ENCODE data around the gene CDON. TPM values are rescaled to one million over a fixed set of nuclear protein-coding genes. Genes with fewer than 3 reads are reported as not detected.

CDON gene
- total RNA-seq, 2 donors from 2014 or later, result 5.6 to 7.3 TPM

DNA sequence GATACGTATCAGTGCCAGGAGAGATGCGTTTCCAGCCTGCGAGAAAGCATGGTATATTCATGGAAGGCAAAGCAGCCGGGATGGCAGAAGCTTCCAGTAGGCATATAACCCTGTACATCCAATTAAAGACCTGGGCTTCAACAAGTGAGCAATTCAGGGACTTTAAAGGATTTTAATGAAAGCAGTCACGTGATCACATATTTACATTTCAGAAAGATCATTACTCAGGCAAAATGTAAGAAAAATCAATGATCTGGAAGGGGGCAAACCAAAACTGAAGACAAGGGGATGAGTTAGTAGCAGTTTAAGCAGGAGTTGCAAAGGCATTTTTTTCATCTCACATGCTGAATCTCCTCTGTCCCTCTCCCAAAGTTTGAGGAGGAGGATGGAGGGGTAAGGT lies 7.8 kb downstream of the CDON start:
- WGBS, 2 donors, result 84% methylated on average over 5 of the region's 5 CpGs
- no peaks in the 10 kb centered on the region for H3K27me3 ChIP-seq
- H3K4me1 ChIP-seq, result no peaks in the 10 kb centered on the region
- ATAC-seq (no peak), DNase-seq (no peak)
- H3K9me3 ChIP-seq, result no peaks in the 10 kb centered on the region
- no peak overlapping the region for H3K27ac ChIP-seq
- no peak for TF ChIP-seq POLR2A (IDR thresholded peaks at IDR 0.05)
- TF ChIP-seq, protein P1, sequence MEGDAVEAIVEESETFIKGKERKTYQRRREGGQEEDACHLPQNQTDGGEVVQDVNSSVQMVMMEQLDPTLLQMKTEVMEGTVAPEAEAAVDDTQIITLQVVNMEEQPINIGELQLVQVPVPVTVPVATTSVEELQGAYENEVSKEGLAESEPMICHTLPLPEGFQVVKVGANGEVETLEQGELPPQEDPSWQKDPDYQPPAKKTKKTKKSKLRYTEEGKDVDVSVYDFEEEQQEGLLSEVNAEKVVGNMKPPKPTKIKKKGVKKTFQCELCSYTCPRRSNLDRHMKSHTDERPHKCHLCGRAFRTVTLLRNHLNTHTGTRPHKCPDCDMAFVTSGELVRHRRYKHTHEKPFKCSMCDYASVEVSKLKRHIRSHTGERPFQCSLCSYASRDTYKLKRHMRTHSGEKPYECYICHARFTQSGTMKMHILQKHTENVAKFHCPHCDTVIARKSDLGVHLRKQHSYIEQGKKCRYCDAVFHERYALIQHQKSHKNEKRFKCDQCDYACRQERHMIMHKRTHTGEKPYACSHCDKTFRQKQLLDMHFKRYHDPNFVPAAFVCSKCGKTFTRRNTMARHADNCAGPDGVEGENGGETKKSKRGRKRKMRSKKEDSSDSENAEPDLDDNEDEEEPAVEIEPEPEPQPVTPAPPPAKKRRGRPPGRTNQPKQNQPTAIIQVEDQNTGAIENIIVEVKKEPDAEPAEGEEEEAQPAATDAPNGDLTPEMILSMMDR (IDR thresholded peaks at IDR 0.05), result no peak
- H3K4me3 ChIP-seq, result no peak overlapping the region
- no peaks in the 10 kb centered on the region for H3K36me3 ChIP-seq (replicated peaks in 1 of 2; ENCODE audit: insufficient read depth in 1 of 2, low read depth in 2 of 2)
- intact Hi-C loops (cut with DNase I), result no loop called here

DNA sequence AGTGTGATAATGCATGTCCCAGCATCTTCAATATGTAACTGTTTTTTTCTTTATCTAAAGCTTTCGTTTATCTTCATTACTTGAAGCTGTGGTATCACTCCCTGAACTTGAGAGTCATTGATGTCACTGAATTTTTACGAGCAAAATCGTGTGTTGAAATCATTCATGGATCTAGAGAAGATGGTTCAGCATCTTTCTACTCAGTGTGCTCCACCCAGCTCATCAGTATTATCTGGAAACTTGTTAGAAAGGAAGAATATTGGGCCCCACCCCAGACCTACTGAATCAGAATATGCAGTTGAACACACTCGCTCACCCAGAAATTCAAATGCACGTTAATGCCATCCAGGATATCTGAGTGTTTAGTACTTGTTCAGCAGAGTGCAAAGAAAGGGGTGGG lies 8.3 kb downstream of the CDON start:
- TF ChIP-seq, protein P1 (IDR thresholded peaks at IDR 0.05), result no peak
- TF ChIP-seq POLR2A (IDR thresholded peaks at IDR 0.05), result no peak
- H3K27ac ChIP-seq, result no peak overlapping the region
- H3K9me3 ChIP-seq, result no peaks in the 10 kb centered on the region
- H3K27me3 ChIP-seq, result no peaks in the 10 kb centered on the region
- H3K36me3 ChIP-seq (replicated peaks in 1 of 2; ENCODE audit: insufficient read depth in 1 of 2, low read depth in 2 of 2), result no peaks in the 10 kb centered on the region
- H3K4me1 ChIP-seq, result no peaks in the 10 kb centered on the region
- H3K4me3 ChIP-seq, result no peak overlapping the region
- 64 to 76% methylated on average over 5 of the region's 5 CpGs for WGBS, 2 donors
- intact Hi-C loops (cut with DNase I), result no loop called here
- ATAC-seq (no peak), DNase-seq (no peak)

DNA sequence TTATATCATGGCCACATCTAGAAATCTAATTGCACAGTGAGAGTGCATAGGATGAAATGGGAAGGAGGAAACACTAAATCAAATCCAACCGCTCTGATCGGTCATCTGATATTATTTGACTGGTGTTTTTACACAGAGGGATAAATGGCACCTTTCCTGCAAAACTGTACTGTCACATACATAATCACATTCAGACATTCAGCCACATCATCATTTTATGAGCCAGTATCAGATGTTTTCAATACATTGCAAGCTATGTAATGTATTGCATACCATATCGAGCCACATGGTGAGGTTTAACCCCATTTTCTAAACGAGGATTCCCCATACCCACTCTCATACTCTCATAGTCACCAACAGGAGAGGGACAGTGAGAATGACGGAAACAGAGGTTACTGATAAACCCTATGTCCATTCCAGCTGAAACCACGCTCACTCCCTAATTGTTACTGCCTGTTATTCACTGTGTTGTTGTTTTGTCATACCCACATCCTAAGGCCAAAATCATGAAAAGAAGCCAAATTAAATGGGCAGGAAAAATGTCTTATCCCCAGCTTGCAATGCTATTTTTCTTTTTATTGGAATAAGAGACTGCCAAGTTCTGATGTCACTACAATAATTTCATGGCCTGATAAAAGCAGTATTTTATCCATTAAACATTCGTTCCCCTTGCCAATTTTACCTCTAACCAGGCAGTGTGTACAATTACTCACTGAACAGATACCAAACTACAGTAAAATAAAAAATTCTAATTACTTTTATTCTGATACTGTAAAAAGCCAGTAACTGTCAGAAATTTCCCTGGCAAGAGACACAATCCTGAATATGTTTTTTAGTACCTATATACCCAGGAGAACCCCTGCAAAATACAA lies 9.0 kb downstream of the CDON start:
- no peaks in the 10 kb centered on the region for H3K36me3 ChIP-seq (replicated peaks in 1 of 2; ENCODE audit: insufficient read depth in 1 of 2, low read depth in 2 of 2)
- ATAC-seq, result no peak
- no peaks in the 10 kb centered on the region for H3K9me3 ChIP-seq
- no peaks in the 10 kb centered on the region for H3K27me3 ChIP-seq
- intact Hi-C loops (cut with DNase I), result no loop called here
- no peak for DNase-seq
- no peak overlapping the region for H3K4me3 ChIP-seq
- H3K4me1 ChIP-seq, result no peaks in the 10 kb centered on the region
- TF ChIP-seq POLR2A (IDR thresholded peaks at IDR 0.05), result no peak
- TF ChIP-seq, protein P1 (IDR thresholded peaks at IDR 0.05), result no peak
- H3K27ac ChIP-seq, result no peak overlapping the region
- 57 to 59% methylated on average over 7 of the region's 7 CpGs for WGBS, 2 donors

DNA sequence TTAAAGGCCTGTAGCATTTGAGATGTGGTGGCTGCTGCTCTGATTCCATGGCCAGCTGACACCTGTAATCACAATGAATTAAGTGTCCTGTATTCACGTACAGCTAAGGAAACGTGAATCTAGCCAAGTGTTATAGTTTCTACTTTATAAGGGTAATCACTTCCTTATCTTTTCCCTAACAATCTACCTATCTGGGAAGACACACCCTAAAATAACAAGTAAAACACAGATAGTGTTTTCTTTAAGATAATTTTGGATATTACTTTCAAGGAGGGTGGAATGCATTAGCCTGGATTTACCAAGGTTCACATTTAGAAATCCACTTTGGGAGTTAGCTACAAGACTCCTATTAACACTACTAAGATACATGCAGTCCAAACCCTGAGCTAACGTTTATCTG lies 11.5 kb downstream of the CDON start:
- intact Hi-C loops (cut with DNase I), result no loop called here
- TF ChIP-seq, protein P1 (IDR thresholded peaks at IDR 0.05), result no peak
- no peak overlapping the region for H3K27ac ChIP-seq
- DNase-seq, result no peak
- H3K36me3 ChIP-seq (replicated peaks in 1 of 2; ENCODE audit: insufficient read depth in 1 of 2, low read depth in 2 of 2), result no peaks in the 10 kb centered on the region
- no peak overlapping the region for H3K4me3 ChIP-seq
- peaks cover 7% of the 10 kb centered on the region for H3K4me1 ChIP-seq
- no peak for ATAC-seq
- 63% methylated on average over 3 of the region's 3 CpGs for WGBS, 2 donors
- H3K9me3 ChIP-seq, result no peaks in the 10 kb centered on the region
- no peaks in the 10 kb centered on the region for H3K27me3 ChIP-seq

- no peak for DNase-seq
- intact Hi-C loops (cut with DNase I), result loop anchor here (10.0 kb wide), 1 partner anchor 124 kb away; no protein-coding TSS in a partner anchor
- TF ChIP-seq POLR2A (IDR thresholded peaks at IDR 0.05), result no peak
- 32 to 51% methylated on average over 1 of the region's 1 CpG for WGBS, 2 donors
- Histone ChIP-seq H3K27ac (no peak overlapping the region), H3K4me3 (no peak overlapping the region), H3K36me3 (replicated peaks in 1 of 2; ENCODE audit: insufficient read depth in 1 of 2, low read depth in 2 of 2) (no peaks in the 10 kb centered on the region), H3K9me3 (no peaks in the 10 kb centered on the region), H3K27me3 (no peaks in the 10 kb centered on the region), H3K4me1 (peaks cover 7% of the 10 kb centered on the region)
- ATAC-seq, result no peak
Measured at GRCh38 chr11:126049159-126049558, 13.5 kb downstream of the CDON start.

Measured in body of pancreas (tissue), 4 donors.